WTC11 (cell line): Measurements from ENCODE around the gene CHD1L.

Experiments used
- NFYB ChIP-seq: sonication (generic); formaldehyde crosslinking; conservative IDR thresholded peaks from 2 replicates; pipeline ENCODE4 v1.8.0; 2022; ENCODE audit warnings: low read depth, missing genetic modification reagents
- NR3C1 ChIP-seq: sonication (generic); formaldehyde crosslinking; conservative IDR thresholded peaks from 2 replicates; pipeline ENCODE4 v1.8.1; 2023; ENCODE audit warnings: low read depth, mild to moderate bottlenecking, missing genetic modification reagents
- SMAD3 ChIP-seq: sonication (generic); formaldehyde crosslinking; IDR thresholded peaks from 2 replicates; pipeline ENCODE4 v1.8.0; 2022; ENCODE audit warnings: missing genetic modification reagents, mild to moderate bottlenecking, borderline replicate concordance
- ZBTB21 ChIP-seq: sonication (generic); formaldehyde crosslinking; IDR thresholded peaks from 2 replicates; pipeline ENCODE4 v1.8.1; 2023; ENCODE audit warnings: mild to moderate bottlenecking, missing genetic modification reagents, borderline replicate concordance
- ZNF121 ChIP-seq: sonication (generic); formaldehyde crosslinking; IDR thresholded peaks from 2 replicates; pipeline ENCODE4 v1.8.0; 2023; ENCODE audit warnings: missing genetic modification reagents
- TF ChIP-seq, protein P1 (sequence below): fragments of 200-600 bp; IDR thresholded peaks from 2 replicates; pipeline ENCODE4 v1.8.0; 2022; ENCODE audit warnings: antibody characterized with exemption
- TF ChIP-seq, protein P2 (sequence below): sonication (generic); formaldehyde crosslinking; conservative IDR thresholded peaks from 2 replicates; pipeline ENCODE4 v1.8.1; 2022; ENCODE audit warnings: mild to moderate bottlenecking, missing genetic modification reagents
- TF ChIP-seq, protein P3 (sequence below): sonication (generic); formaldehyde crosslinking; IDR thresholded peaks from 2 replicates; pipeline ENCODE4 v1.8.1; 2022; ENCODE audit warnings: low read depth, missing genetic modification reagents, borderline replicate concordance
- TF ChIP-seq, protein P4 (sequence below): sonication (generic); formaldehyde crosslinking; IDR thresholded peaks from 2 replicates; pipeline ENCODE4 v1.8.0; 2022; ENCODE audit warnings: mild to moderate bottlenecking, missing genetic modification reagents
- TF ChIP-seq, protein P5 (sequence below): sonication (generic); formaldehyde crosslinking; IDR thresholded peaks from 2 replicates; pipeline ENCODE4 v1.8.0; 2023; ENCODE audit warnings: missing genetic modification reagents
- TF ChIP-seq, protein P6 (sequence below): sonication (generic); formaldehyde crosslinking; IDR thresholded peaks from 2 replicates; pipeline ENCODE4 v1.8.0; 2022; ENCODE audit warnings: mild to moderate bottlenecking, missing genetic modification reagents

DNA sequence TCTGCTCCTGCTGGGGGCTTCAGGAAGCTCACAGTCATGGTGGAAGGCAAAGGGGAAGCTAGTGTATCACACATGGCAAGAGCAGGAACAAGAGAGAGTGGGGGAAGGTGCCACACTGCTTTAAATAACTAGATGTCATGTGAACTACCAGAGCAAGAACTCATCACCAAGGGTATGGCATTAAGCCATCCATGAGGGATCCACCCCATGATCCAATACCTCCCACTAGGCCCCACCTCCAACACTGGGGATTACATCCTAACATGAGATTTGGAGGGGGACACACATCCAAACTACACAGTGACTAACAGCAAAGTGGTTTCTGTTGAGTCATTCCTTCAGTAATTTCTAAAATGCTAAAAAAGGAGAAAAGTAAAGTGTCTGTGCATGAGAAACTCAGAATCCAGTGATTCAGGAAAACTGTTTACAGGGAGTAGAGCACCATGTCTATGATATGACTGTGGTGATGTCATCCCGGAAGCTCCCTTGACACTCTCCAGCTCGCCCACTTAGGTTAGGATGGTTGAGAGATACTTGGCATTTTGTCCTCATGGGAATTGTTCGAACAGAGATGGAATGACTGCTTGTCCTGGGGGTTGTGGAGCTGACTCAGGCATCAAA is 50.3 kb downstream of the CHD1L start:
- TF ChIP-seq, protein P1, sequence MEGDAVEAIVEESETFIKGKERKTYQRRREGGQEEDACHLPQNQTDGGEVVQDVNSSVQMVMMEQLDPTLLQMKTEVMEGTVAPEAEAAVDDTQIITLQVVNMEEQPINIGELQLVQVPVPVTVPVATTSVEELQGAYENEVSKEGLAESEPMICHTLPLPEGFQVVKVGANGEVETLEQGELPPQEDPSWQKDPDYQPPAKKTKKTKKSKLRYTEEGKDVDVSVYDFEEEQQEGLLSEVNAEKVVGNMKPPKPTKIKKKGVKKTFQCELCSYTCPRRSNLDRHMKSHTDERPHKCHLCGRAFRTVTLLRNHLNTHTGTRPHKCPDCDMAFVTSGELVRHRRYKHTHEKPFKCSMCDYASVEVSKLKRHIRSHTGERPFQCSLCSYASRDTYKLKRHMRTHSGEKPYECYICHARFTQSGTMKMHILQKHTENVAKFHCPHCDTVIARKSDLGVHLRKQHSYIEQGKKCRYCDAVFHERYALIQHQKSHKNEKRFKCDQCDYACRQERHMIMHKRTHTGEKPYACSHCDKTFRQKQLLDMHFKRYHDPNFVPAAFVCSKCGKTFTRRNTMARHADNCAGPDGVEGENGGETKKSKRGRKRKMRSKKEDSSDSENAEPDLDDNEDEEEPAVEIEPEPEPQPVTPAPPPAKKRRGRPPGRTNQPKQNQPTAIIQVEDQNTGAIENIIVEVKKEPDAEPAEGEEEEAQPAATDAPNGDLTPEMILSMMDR = no peak
- TF ChIP-seq SMAD3 (CRISPR knock-in tag) (no peak), NR3C1 (CRISPR knock-in tag) (no peak), ZBTB21 (no peak), NFYB (CRISPR knock-in tag) (no peak), ZNF121 (CRISPR knock-in tag) (no peak)
- TF ChIP-seq, protein P2, sequence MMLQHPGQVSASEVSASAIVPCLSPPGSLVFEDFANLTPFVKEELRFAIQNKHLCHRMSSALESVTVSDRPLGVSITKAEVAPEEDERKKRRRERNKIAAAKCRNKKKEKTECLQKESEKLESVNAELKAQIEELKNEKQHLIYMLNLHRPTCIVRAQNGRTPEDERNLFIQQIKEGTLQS (CRISPR knock-in tag) = no peak
- TF ChIP-seq, protein P3, sequence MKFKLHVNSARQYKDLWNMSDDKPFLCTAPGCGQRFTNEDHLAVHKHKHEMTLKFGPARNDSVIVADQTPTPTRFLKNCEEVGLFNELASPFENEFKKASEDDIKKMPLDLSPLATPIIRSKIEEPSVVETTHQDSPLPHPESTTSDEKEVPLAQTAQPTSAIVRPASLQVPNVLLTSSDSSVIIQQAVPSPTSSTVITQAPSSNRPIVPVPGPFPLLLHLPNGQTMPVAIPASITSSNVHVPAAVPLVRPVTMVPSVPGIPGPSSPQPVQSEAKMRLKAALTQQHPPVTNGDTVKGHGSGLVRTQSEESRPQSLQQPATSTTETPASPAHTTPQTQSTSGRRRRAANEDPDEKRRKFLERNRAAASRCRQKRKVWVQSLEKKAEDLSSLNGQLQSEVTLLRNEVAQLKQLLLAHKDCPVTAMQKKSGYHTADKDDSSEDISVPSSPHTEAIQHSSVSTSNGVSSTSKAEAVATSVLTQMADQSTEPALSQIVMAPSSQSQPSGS (CRISPR knock-in tag) = no peak
- TF ChIP-seq, protein P4, sequence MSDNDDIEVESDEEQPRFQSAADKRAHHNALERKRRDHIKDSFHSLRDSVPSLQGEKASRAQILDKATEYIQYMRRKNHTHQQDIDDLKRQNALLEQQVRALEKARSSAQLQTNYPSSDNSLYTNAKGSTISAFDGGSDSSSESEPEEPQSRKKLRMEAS (CRISPR knock-in tag) = no peak
- TF ChIP-seq, protein P5, sequence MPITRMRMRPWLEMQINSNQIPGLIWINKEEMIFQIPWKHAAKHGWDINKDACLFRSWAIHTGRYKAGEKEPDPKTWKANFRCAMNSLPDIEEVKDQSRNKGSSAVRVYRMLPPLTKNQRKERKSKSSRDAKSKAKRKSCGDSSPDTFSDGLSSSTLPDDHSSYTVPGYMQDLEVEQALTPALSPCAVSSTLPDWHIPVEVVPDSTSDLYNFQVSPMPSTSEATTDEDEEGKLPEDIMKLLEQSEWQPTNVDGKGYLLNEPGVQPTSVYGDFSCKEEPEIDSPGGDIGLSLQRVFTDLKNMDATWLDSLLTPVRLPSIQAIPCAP (CRISPR knock-in tag) = no peak
- TF ChIP-seq, protein P6, sequence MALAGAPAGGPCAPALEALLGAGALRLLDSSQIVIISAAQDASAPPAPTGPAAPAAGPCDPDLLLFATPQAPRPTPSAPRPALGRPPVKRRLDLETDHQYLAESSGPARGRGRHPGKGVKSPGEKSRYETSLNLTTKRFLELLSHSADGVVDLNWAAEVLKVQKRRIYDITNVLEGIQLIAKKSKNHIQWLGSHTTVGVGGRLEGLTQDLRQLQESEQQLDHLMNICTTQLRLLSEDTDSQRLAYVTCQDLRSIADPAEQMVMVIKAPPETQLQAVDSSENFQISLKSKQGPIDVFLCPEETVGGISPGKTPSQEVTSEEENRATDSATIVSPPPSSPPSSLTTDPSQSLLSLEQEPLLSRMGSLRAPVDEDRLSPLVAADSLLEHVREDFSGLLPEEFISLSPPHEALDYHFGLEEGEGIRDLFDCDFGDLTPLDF = no peak
